SJCRH30 (cell line): ENCODE measurements around the gene CD207. TPM values are rescaled to one million over a fixed set of nuclear protein-coding genes. Genes with fewer than 3 reads are reported as not detected.

Experiments
- DNase-seq, 2 experiments: peaks; one replicate each; pipeline ENCODE4 v3.0.0-alpha.2; 2015 to 2020
- H3K27ac ChIP-seq: fragments of 250-450 bp; sonication (Bioruptor Pico); 2 replicates; pipeline ENCODE4 v1.5.1; 2020; ENCODE audit warnings: mild to moderate bottlenecking, moderate library complexity
- H3K27me3 ChIP-seq: fragments of 250-450 bp; sonication (Bioruptor Pico); 2 replicates; pipeline ENCODE4 v1.5.1; 2020; ENCODE audit warnings: mild to moderate bottlenecking, moderate library complexity
- H3K36me3 ChIP-seq: fragments of 250-450 bp; sonication (Bioruptor Pico); 2 replicates; pipeline ENCODE4 v1.5.1; 2020; ENCODE audit warnings: mild to moderate bottlenecking, moderate library complexity
- H3K4me1 ChIP-seq: fragments of 250-450 bp; sonication (Bioruptor Pico); 2 replicates; pipeline ENCODE4 v1.5.1; 2020; ENCODE audit warnings: mild to moderate bottlenecking, moderate library complexity
- H3K4me3 ChIP-seq: fragments of 250-450 bp; sonication (Bioruptor Pico); 2 replicates; pipeline ENCODE4 v1.5.1; 2020; ENCODE audit warnings: mild to moderate bottlenecking, moderate library complexity
- H3K9me3 ChIP-seq: fragments of 250-450 bp; sonication (Bioruptor Pico); replicated peaks from 2 replicates; pipeline ENCODE4 v1.5.1; 2020; ENCODE audit warnings: mild to moderate bottlenecking, moderate library complexity
- total RNA-seq: library from RNA; depleted of rRNA; stranded (reverse); fragments of >200 nt; shearing (Covaris generic); gene quantifications from 2 replicates; pipeline ENCODE4 v1.2.3, GENCODE V29; 2014; rRNA removed

CD207 gene
- total RNA-seq, 1 experiment from 2014 or later, result not detected

- Histone ChIP-seq H3K27ac (no peak overlapping the region), H3K4me1 (no peaks in the 10 kb centered on the region), H3K4me3 (no peak overlapping the region), H3K36me3 (no peaks in the 10 kb centered on the region), H3K27me3 (no peaks in the 10 kb centered on the region; the same call in 1 of the 2 replicates), H3K9me3 (0 out of 2 replicates have a peak, but pooled peaks cover 10% of the 10 kb centered on the region)
- no peak for DNase-seq
Measured at GRCh38 chr2:70795164-70795995, 40.2 kb downstream of the CD207 start.

- Histone ChIP-seq H3K36me3 (no peaks in the 10 kb centered on the region), H3K4me1 (no peaks in the 10 kb centered on the region), H3K27ac (no peak overlapping the region), H3K4me3 (no peak overlapping the region), H3K9me3 (no peaks in the 10 kb centered on the region), H3K27me3 (no peaks in the 10 kb centered on the region; the same call in none of the 2 replicates)
- DNase-seq, result no peak
Measured at GRCh38 chr2:70793450-70793849, 42.2 kb downstream of the CD207 start.

- Histone ChIP-seq H3K36me3 (no peaks in the 10 kb centered on the region), H3K27me3 (no peaks in the 10 kb centered on the region; the same call in none of the 2 replicates), H3K9me3 (no peaks in the 10 kb centered on the region), H3K27ac (no peak within 1 kb of the TSS), H3K4me1 (peaks cover 4% of the 10 kb centered on the region), H3K4me3 (no peak within 1 kb of the TSS)
- DNase-seq, result no peak
Measured at GRCh38 chr2:70790136-70790828, 45.3 kb downstream of the CD207 start, which contains the start of gene FIGLA. FIGLA (minus strand) TSS chr2:70790643; CDS start chr2:70790638, 5 bp downstream.

- no peaks in the 10 kb centered on the region; the same call in none of the 2 replicates for H3K27me3 ChIP-seq
- H3K4me1 ChIP-seq, result peaks cover 5% of the 10 kb centered on the region
- H3K27ac ChIP-seq, result no peak overlapping the region
- H3K36me3 ChIP-seq, result no peaks in the 10 kb centered on the region
- peak; percentile 37 to 53 for DNase-seq
- H3K4me3 ChIP-seq, result no peak overlapping the region
- no peaks in the 10 kb centered on the region for H3K9me3 ChIP-seq
Measured at GRCh38 chr2:70789304-70790135, 46.1 kb downstream of the CD207 start.

GRCh38 chr2:70785137-70785911 is 50.3 kb downstream of the CD207 start:
- Histone ChIP-seq H3K4me3 (no peak overlapping the region), H3K27ac (no peak overlapping the region), H3K9me3 (no peaks in the 10 kb centered on the region), H3K36me3 (no peaks in the 10 kb centered on the region), H3K4me1 (peaks cover 9% of the 10 kb centered on the region), H3K27me3 (no peaks in the 10 kb centered on the region; the same call in 1 of the 2 replicates)
- DNase-seq, result peak; percentile 77 to 89

GRCh38 chr2:70784320-70784719 is 51.3 kb downstream of the CD207 start:
- H3K27ac ChIP-seq, result no peak overlapping the region
- no peak overlapping the region for H3K4me3 ChIP-seq
- peaks cover 9% of the 10 kb centered on the region for H3K4me1 ChIP-seq
- H3K9me3 ChIP-seq, result no peaks in the 10 kb centered on the region
- DNase-seq, result no peak
- no peaks in the 10 kb centered on the region; the same call in 1 of the 2 replicates for H3K27me3 ChIP-seq
- H3K36me3 ChIP-seq, result no peaks in the 10 kb centered on the region

Other genes starting within 250 kb of the CD207 start
- 0.08 and 0.13 TPM in 2 replicates for gene ADD2, start 67.6 kb downstream of the CD207 start, total RNA-seq
- gene FIGLA, start 45.2 kb downstream of the CD207 start, total RNA-seq, result not detected in 2 replicates
- not detected in 2 replicates for gene CLEC4F, start 15.2 kb downstream of the CD207 start, total RNA-seq
- 7.3 and 9.2 TPM in 2 replicates for gene VAX2, start 64.8 kb upstream of the CD207 start, total RNA-seq
- gene ATP6V1B1, start 100.1 kb upstream of the CD207 start, total RNA-seq, result 1.6 and 2.0 TPM in 2 replicates
- 0.36 TPM in 1 of 2 replicates, not detected in the other for gene ANKRD53, start 142.8 kb upstream of the CD207 start, total RNA-seq
- gene TEX261, start 159.1 kb upstream of the CD207 start, total RNA-seq, result 85.3 and 90.9 TPM in 2 replicates
- gene NAGK, start 232.8 kb upstream of the CD207 start, total RNA-seq, result 46.8 and 49.3 TPM in 2 replicates